ENCODE data around the gene GALNT13.

GRCh38 chr2:154289870-154290269 is 418.1 kb downstream of the GALNT13 start:
- TF ChIP-seq CTCF (IDR thresholded peaks at IDR 0.05), result no peak
- TF ChIP-seq POLR2A (IDR thresholded peaks at IDR 0.05), result no peak

Measured in testis (tissue), 2 donors.